IPS-NIHi11 (cell line): ENCODE measurements around the gene CEP72.

Source experiments
- DNase-seq: peaks from one replicate; pipeline ENCODE4 v3.0.0; 2012; ENCODE audit warnings: mixed read lengths, low spot score

The CEP72 gene

GRCh38 chr5:659496-660263 is 47.5 kb downstream of the CEP72 start:
- no peak for DNase-seq

GRCh38 chr5:660491-661030 is 48.4 kb downstream of the CEP72 start:
- DNase-seq: no peak

GRCh38 chr5:661891-662750 is 50.0 kb downstream of the CEP72 start:
- no peak for DNase-seq

GRCh38 chr5:662751-663435 is 50.8 kb downstream of the CEP72 start:
- DNase-seq: no peak

GRCh38 chr5:663436-664342 is 51.5 kb downstream of the CEP72 start:
- DNase-seq: no peak

- DNase-seq: no peak
Observed at GRCh38 chr5:664343-664993, 52.3 kb downstream of the CEP72 start.

- DNase-seq: no peak
Observed at GRCh38 chr5:664994-665360, 52.8 kb downstream of the CEP72 start.

GRCh38 chr5:665541-665955 is 53.4 kb downstream of the CEP72 start:
- peak; percentile 77 for DNase-seq

GRCh38 chr5:665956-666711 is 54.0 kb downstream of the CEP72 start:
- DNase-seq: no peak

GRCh38 chr5:666816-667498 is 54.8 kb downstream of the CEP72 start:
- DNase-seq: no peak

- DNase-seq: no peak
Observed at GRCh38 chr5:668283-668995, 56.3 kb downstream of the CEP72 start.

- DNase-seq: peak; percentile 81
Observed at GRCh38 chr5:669111-669841, 57.1 kb downstream of the CEP72 start.

GRCh38 chr5:669842-670395 is 57.8 kb downstream of the CEP72 start:
- DNase-seq: no peak

GRCh38 chr5:670396-671270 is 58.5 kb downstream of the CEP72 start:
- DNase-seq: no peak

GRCh38 chr5:671459-672328 is 59.6 kb downstream of the CEP72 start:
- DNase-seq: peak; percentile 83
